Naive thymus-derived CD8-positive, alpha-beta T cell (primary cell): Measurements from ENCODE around the gene EIF4B. TPM values are rescaled to one million over a fixed set of nuclear protein-coding genes. Genes with fewer than 3 reads are reported as not detected.

ENCODE experiments used
- ATAC-seq, 2 donors: fragments of 150-1000 bp; cut with Tn5 transposase in 1 of 2; sonication (Bioruptor Pico), chemical (Tn5 transposase) in 1 of 2; 1 replicate in 1 of 2; 2 replicates in 1 of 2; pipeline ENCODE4 v1.10.0; 2021; ENCODE audit warnings: mild to moderate bottlenecking in 2 of 2, moderate library complexity in 2 of 2
- POLR2A ChIA-PET: fragments of 350-600 bp; sonication (Branson Sonifier 250); formaldehyde crosslinking; loops from one replicate; lab custom pipeline; 2021; ENCODE audit warnings: antibody characterized with exemption; lab: Charles Lee
- DNase-seq, 10 donors: peaks; one replicate each; pipeline versions ENCODE4 v3.0.0 to v3.0.0-alpha.2; 2020 to 2022
- H3K27ac Mint-ChIP-seq, 10 donors: one replicate each; pipeline ENCODE4 v1.8.0; 2020 to 2022; ENCODE audit warnings: mild to moderate bottlenecking in 10 of 10, mixed read lengths in 10 of 10, moderate library complexity in 4 of 10, inconsistent platforms in 1 of 10
- H3K27me3 Mint-ChIP-seq, 5 donors: one replicate each; pipeline ENCODE4 v1.8.0; 2021 to 2022; ENCODE audit warnings: mixed read lengths in 5 of 5
- H3K36me3 Mint-ChIP-seq, 3 donors: one replicate each; pipeline ENCODE4 v1.8.0; 2020 to 2022; ENCODE audit warnings: mixed read lengths in 3 of 3, mild to moderate bottlenecking in 2 of 3, inconsistent platforms in 1 of 3
- H3K4me1 Mint-ChIP-seq, 4 donors: one replicate each; pipeline ENCODE4 v1.8.0; 2021 to 2022; ENCODE audit warnings: mixed read lengths in 4 of 4
- H3K4me3 Mint-ChIP-seq, 10 donors: one replicate each; pipeline ENCODE4 v1.8.0; 2020 to 2022; ENCODE audit warnings: mild to moderate bottlenecking in 10 of 10, mixed read lengths in 10 of 10, moderate library complexity in 6 of 10, inconsistent platforms in 1 of 10
- H3K9me3 Mint-ChIP-seq, 9 donors: one replicate each; pipeline ENCODE4 v1.8.0; 2020 to 2022; ENCODE audit warnings: mixed read lengths in 9 of 9, mild to moderate bottlenecking in 3 of 9, inconsistent platforms in 1 of 9, moderate library complexity in 1 of 9
- polyA plus RNA-seq, 3 donors: library from polyadenylated mRNA; unstranded; fragments of 300-500 nt; fragmentation: Illumina TruSeq; gene quantifications; one replicate each; pipeline ENCODE4 v1.2.3, GENCODE V29; 2021
- total RNA-seq, 8 experiments: library from RNA in 2 of 8; stranded (reverse) in 2 of 8; gene quantifications; one replicate each; pipeline ENCODE4 v1.2.3 and lab custom pipeline; 2021 to 2026

EIF4B gene
- total and polyA plus RNA-seq, 5 experiments from 2014 or later, result 116 to 804 (median 146) TPM

GRCh38 chr12:53048780-53049401, 42.6 kb downstream of the EIF4B start:
- H3K27ac Mint-ChIP-seq, result peak overlapping the region in 9 of 10 donors; percentile 38 to 87 (median 70)

GRCh38 chr12:53049571-53050318, 43.5 kb downstream of the EIF4B start, which contains the start of gene TNS2:
Gene TNS2 (plus strand): TSS chr12:53050065. CDS start chr12:53050186, 121 bp downstream.
- POLR2A ChIA-PET, result interaction anchor here (3.9 kb wide), 1 partner anchor 44 kb away, joined by 15 read pairs; the partner anchor contains the start of gene EIF4B

More at GRCh38 chr12:53048780-53049401, 42.6 kb downstream of the EIF4B start:
- Mint-ChIP-seq H3K4me1 (peaks cover 5 to 31% (median 26%) of the 10 kb centered on the region in 4 donors), H3K4me3 (peak overlapping the region in 6 of 10 donors; percentile 4 to 60 (median 27)), H3K36me3 (no peaks in the 10 kb centered on the region), H3K9me3 (no peaks in the 10 kb centered on the region), H3K27me3 (no peaks in the 10 kb centered on the region)
- DNase-seq (no peak), ATAC-seq (no peak)
- POLR2A ChIA-PET, result interaction anchor here (1.0 to 3.9 kb wide), 5 partner anchors 13 to 138 kb away, joined by 3 to 15 read pairs (median 6); partner anchors contain the start of genes EIF4B and SPRYD3

GRCh38 chr12:53050426-53051057, 44.3 kb downstream of the EIF4B start:
- ATAC-seq (no peak), DNase-seq (no peak)
- POLR2A ChIA-PET, result no interaction called here
- peaks cover 9 to 32% (median 29%) of the 10 kb centered on the region in 4 donors for H3K4me1 Mint-ChIP-seq
- no peaks in the 10 kb centered on the region for H3K9me3 Mint-ChIP-seq
- peak overlapping the region in 5 of 10 donors; percentile 16 to 56 (median 51) for H3K27ac Mint-ChIP-seq
- H3K27me3 Mint-ChIP-seq, result peaks cover 0 to under 1% (median 0%) of the 10 kb centered on the region in 5 donors
- peak overlapping the region in 1 of 10 donors; percentile 67 for H3K4me3 Mint-ChIP-seq
- no peaks in the 10 kb centered on the region for H3K36me3 Mint-ChIP-seq

More at GRCh38 chr12:53049571-53050318, 43.5 kb downstream of the EIF4B start, which contains the start of gene TNS2:
- Mint-ChIP-seq H3K27me3 (no peaks in the 10 kb centered on the region), H3K27ac (peak within 1 kb of the TSS in 9 of 10 donors; percentile 38 to 82 (median 66)), H3K4me3 (peak within 1 kb of the TSS in 5 of 10 donors; percentile 6 to 67 (median 40)), H3K4me1 (peaks cover 9 to 33% (median 29%) of the 10 kb centered on the region in 4 donors), H3K36me3 (no peaks in the 10 kb centered on the region), H3K9me3 (no peaks in the 10 kb centered on the region)
- ATAC-seq, result no peak
- DNase-seq, result no peak

DNA sequence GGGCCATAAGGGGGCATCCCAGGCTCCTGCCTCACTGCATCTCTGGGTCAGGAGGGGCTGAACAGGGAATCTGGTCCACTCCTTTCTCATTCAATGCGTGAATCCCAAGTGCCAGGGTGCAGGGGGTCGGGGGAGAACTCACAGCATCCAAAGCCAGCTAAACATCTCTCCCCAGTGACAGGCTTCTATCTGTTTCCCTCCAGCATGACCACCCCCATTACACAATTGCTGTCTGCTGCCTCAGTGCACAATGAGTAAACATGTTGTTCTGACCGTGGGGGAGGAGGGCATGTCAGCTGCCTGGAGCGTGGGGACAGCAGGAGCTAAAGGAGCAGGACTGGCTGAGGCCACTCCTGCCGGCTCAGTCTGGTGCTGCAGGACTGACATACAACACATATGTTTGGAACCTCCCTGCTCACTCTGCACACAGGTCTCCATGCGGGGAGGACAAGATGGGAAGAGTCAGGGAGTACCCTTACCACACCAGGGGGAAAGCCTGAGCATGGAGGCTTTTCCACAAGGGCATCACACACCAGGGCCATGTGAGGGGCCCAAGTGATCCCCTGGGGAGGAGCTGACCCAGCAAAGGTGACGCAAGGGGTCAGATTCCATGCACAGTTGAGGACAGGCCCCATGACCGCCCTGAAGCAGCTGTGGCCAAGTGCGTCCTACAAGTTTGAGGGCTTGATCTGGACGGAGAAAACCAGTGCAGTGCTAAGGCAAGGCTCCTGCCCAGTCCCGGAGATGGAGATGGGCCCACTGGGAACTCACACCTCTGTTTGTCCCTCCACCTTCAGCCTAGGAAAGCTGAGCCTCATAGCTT, 45.0 kb downstream of the EIF4B start:
- POLR2A ChIA-PET, result interaction anchor here (0.6 to 0.8 kb wide), 2 partner anchors 36 to 43 kb away, joined by 3 to 7 read pairs; no protein-coding TSS in a partner anchor
- Mint-ChIP-seq H3K27ac (peak overlapping the region in 4 of 10 donors; percentile 8 to 78 (median 65)), H3K4me3 (peak overlapping the region in 2 of 10 donors; percentile 37 to 76), H3K36me3 (no peaks in the 10 kb centered on the region), H3K4me1 (peaks cover 9 to 27% (median 25%) of the 10 kb centered on the region in 4 donors), H3K9me3 (no peaks in the 10 kb centered on the region), H3K27me3 (peaks cover 0 to 2% (median 0%) of the 10 kb centered on the region in 5 donors)
- no peak for ATAC-seq
- DNase-seq, result no peak

DNA sequence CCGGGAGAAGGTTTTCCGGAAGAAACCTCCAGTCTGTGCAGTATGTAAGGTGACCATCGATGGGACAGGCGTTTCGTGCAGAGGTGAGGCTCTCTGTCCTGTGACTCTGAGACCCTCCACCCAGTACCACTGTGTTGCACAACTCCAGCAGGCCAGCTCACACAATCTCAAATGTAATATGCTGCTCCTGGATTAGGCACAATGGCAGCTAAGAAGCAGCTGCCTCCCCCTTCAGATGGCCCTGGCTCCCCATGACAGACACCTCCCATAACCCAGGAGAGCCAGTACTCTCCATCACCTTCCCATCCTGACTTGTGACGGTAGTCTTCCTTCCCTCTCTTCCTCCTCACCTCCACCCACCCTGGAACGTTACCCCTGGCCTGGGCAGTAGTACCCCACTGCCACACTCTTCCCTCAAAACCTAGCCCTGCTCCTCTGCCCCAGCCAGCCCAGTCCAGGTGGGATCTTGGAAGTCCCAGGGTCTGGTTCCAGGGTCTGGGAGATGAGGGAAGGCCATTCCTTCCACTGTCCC, 45.7 kb downstream of the EIF4B start:
- peak overlapping the region in 4 of 10 donors; percentile 14 to 43 (median 26) for H3K4me3 Mint-ChIP-seq
- POLR2A ChIA-PET, result interaction anchor here (0.6 to 0.8 kb wide), 2 partner anchors 35 to 42 kb away, joined by 3 to 7 read pairs; no protein-coding TSS in a partner anchor
- peak overlapping the region in 5 of 10 donors; percentile 29 to 65 (median 56) for H3K27ac Mint-ChIP-seq
- H3K9me3 Mint-ChIP-seq, result no peaks in the 10 kb centered on the region
- peaks cover 7 to 21% (median 19%) of the 10 kb centered on the region in 4 donors for H3K4me1 Mint-ChIP-seq
- ATAC-seq, result no peak
- peaks cover 0 to 2% (median 0%) of the 10 kb centered on the region in 5 donors for H3K27me3 Mint-ChIP-seq
- no peak for DNase-seq
- H3K36me3 Mint-ChIP-seq, result no peaks in the 10 kb centered on the region

GRCh38 chr12:53052419-53053217, 46.4 kb downstream of the EIF4B start:
- DNase-seq, result no peak
- POLR2A ChIA-PET, result interaction anchor here (0.9 to 3.9 kb wide), 4 partner anchors 14 to 268 kb away, joined by 3 to 16 read pairs (median 4); partner anchors contain the start of genes AAAS and SPRYD3
- no peak for ATAC-seq

DNA sequence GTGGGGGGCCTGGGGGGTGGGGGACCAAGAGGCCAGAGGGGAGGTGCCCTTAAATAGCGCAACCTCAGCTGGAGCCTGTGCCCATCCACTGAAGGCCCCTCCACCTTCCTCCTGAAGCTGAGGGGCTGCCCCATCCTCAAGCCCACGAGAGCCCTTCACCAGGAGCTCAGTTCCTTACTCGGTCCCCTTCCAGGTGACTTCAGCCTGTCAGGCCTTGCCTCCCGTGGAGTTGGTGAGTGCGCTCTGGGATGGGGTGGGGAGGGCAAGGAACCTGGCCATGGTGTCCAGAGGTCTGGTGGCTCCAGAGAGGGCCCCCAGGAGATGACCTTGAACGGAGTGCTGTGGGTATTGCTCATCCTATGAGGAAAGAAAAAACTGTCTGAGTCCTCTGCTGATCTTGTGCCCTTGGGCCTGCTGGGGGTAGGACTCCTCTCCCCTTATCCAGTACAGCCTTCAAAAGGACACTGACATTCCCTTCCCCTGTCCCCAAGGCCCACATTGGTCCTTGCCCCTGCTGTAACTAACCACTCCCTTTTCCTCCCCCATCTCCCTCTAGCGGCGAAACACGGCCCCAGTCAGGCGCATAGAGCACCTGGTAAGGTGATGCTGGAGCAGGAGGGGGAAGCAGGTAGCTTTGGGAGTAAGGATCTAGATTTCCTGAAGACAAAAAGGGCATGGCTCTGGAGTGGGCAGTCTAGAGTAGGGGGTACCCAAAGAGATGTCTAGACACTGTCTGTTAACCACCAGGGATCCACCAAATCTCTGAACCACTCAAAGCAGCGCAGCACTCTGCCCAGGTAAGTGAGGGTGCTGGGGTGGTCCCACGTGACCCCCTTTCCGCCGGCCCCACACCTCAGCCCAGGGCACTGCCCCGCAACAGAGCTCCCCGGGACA, 47.2 kb downstream of the EIF4B start:
- DNase-seq (peak; percentile 39 to 81 (median 60)), ATAC-seq (peak; percentile 49 to 60)
- H3K4me3 Mint-ChIP-seq, result peak overlapping the region; percentile 90 to 99 (median 96)
- H3K27me3 Mint-ChIP-seq, result peaks cover 0 to 2% (median 0%) of the 10 kb centered on the region in 5 donors
- H3K36me3 Mint-ChIP-seq, result no peaks in the 10 kb centered on the region
- H3K27ac Mint-ChIP-seq, result peak overlapping the region; percentile 82 to 97 (median 94)
- H3K9me3 Mint-ChIP-seq, result no peaks in the 10 kb centered on the region
- POLR2A ChIA-PET, result interaction anchor here (0.5 to 3.9 kb wide), 13 partner anchors 9 to 472 kb away, joined by 3 to 16 read pairs (median 3); partner anchors contain the start of genes AAAS, IGFBP6 and SPRYD3
- peaks cover 7 to 21% (median 17%) of the 10 kb centered on the region in 4 donors for H3K4me1 Mint-ChIP-seq

More at GRCh38 chr12:53052419-53053217, 46.4 kb downstream of the EIF4B start:
- peak overlapping the region in 3 of 10 donors; percentile 29 to 65 (median 56) for H3K27ac Mint-ChIP-seq
- H3K9me3 Mint-ChIP-seq, result no peaks in the 10 kb centered on the region
- H3K4me1 Mint-ChIP-seq, result peaks cover 7 to 21% (median 18%) of the 10 kb centered on the region in 4 donors
- peaks cover 0 to 2% (median 0%) of the 10 kb centered on the region in 5 donors for H3K27me3 Mint-ChIP-seq
- no peaks in the 10 kb centered on the region for H3K36me3 Mint-ChIP-seq
- H3K4me3 Mint-ChIP-seq, result peak overlapping the region in 2 of 10 donors; percentile 34 to 43

DNA sequence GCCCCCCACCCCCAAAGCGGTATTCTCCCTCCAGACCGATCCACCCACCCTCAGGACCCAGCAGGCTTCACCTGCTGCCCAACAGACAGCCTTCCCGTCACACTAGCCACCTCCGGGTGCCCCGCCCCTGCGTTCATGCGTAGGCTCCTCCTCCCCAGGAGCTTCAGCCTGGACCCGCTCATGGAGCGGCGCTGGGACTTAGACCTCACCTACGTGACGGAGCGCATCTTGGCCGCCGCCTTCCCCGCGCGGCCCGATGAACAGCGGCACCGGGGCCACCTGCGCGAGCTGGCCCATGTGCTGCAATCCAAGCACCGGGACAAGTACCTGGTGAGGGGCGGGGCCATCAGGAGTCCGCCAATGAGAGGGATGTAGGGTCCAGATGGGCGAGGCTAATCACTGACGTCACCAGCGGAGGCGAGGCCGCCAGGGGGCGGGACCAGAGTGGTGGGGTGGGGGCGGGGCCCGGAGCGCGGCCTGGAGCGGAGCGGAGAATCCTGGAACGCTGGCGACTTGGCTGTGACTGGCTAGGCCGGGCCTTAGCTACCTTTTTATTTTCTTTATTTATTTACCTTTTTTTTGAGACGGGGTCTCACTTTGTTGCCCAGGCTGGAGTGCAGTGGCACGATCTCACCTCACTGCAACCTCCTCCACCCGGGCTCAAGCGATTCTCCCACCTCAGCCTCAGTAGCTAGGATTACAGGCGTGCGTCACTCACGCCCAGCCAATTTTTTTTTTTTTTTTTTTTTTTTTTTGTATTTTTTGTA, 48.0 kb downstream of the EIF4B start:
- POLR2A ChIA-PET, result interaction anchor here (0.5 to 3.9 kb wide), 16 partner anchors 10 to 471 kb away, joined by 3 to 16 read pairs (median 3); partner anchors contain the start of genes AAAS, IGFBP6 and SPRYD3

More for the DNA sequence above, 48.0 kb downstream of the EIF4B start:
- Mint-ChIP-seq H3K4me1 (peaks cover 7 to 21% (median 16%) of the 10 kb centered on the region in 4 donors), H3K27ac (peak overlapping the region; percentile 82 to 97 (median 94)), H3K4me3 (peak overlapping the region; percentile 90 to 99 (median 96)), H3K27me3 (peaks cover 0 to 2% (median 0%) of the 10 kb centered on the region in 5 donors), H3K36me3 (no peaks in the 10 kb centered on the region), H3K9me3 (no peaks in the 10 kb centered on the region)
- peak; percentile 89 for ATAC-seq
- peak; percentile 87 to 96 (median 92) for DNase-seq
